H1 (cell line): ENCODE results near the gene OST4. TPM values are rescaled to one million over a fixed set of nuclear protein-coding genes. Genes with fewer than 3 reads are reported as not detected.
A peak's percentile ranks its signal among the peaks of the same experiment; 100 is the strongest.

ENCODE experiments used
- CTCF ChIA-PET: fragments of 300-600 bp; sonication (Branson Sonifier 250); formaldehyde crosslinking; loops from one replicate; lab custom pipeline; 2021; ENCODE audit not compliant: partially characterized antibody; lab: Charles Lee
- POLR2A ChIA-PET: fragments of 300-600 bp; sonication (Branson Sonifier 250); formaldehyde crosslinking; loops from one replicate; lab custom pipeline; 2021; ENCODE audit warnings: inconsistent platforms; ENCODE audit not compliant: partially characterized antibody; lab: Charles Lee
- DNase-seq, 2 experiments: peaks; one replicate each; pipeline versions ENCODE4 v3.0.0 to v3.0.0-alpha.2; 2010 to 2022; ENCODE audit warnings: low spot score in 2 of 2, low read depth in 1 of 2, mixed read lengths in 1 of 2
- FAIRE-seq: peaks from 2 replicates; lab custom pipeline; 2011; peaks lifted over from hg19 to GRCh38; lab: Jason Lieb, UNC
- H2AFZ ChIP-seq: 2 replicates; pipeline ENCODE4 v1.8.1; 2012; ENCODE audit warnings: low read length, inconsistent platforms
- H2AK5ac ChIP-seq: 2 replicates; pipeline ENCODE4 v1.6.1; 2013; ENCODE audit warnings: low read depth, low read length
- H2BK120ac ChIP-seq: replicated peaks from 2 replicates; pipeline ENCODE3; 2013; ENCODE audit warnings: low read depth, low read length, inconsistent platforms
- H2BK12ac ChIP-seq: 2 replicates; pipeline ENCODE4 v1.6.1; 2013; ENCODE audit warnings: low read depth, low read length
- H2BK15ac ChIP-seq: 2 replicates; pipeline ENCODE4 v1.6.1; 2013; ENCODE audit warnings: low read length
- H2BK20ac ChIP-seq: 2 replicates; pipeline ENCODE4 v1.6.1; 2013; ENCODE audit warnings: low read length
- H2BK5ac ChIP-seq: 2 replicates; pipeline ENCODE4 v1.6.1; 2013; ENCODE audit warnings: low read depth, low read length
- H3K14ac ChIP-seq: 2 replicates; pipeline ENCODE4 v1.6.1; 2013; ENCODE audit warnings: inconsistent platforms; ENCODE audit not compliant: insufficient read length
- H3K18ac ChIP-seq: 2 replicates; pipeline ENCODE4 v1.6.1; 2013; ENCODE audit warnings: low read length; ENCODE audit errors: extremely low read depth
- H3K23ac ChIP-seq: 2 replicates; pipeline ENCODE4 v1.6.1; 2013; ENCODE audit warnings: inconsistent platforms; ENCODE audit not compliant: insufficient read length
- H3K23me2 ChIP-seq: 2 replicates; pipeline ENCODE4 v1.6.1; 2013; ENCODE audit warnings: low read depth, low read length
- H3K27ac ChIP-seq: 2 replicates; pipeline ENCODE4 v1.6.1; 2011; ENCODE audit warnings: low read depth, low read length, inconsistent platforms
- H3K27me3 ChIP-seq, 4 experiments: replicated peaks in 1 of 4; 1 replicate in 1 of 4; 2 replicates in 3 of 4; pipeline versions ENCODE4 v1.6.1 to v1.8.1; 2011 to 2013; ENCODE audit warnings: low read length in 3 of 4, mild to moderate bottlenecking in 3 of 4, inconsistent platforms in 2 of 4, mixed read lengths in 2 of 4, moderate library complexity in 1 of 4; ENCODE audit not compliant: control insufficient read depth in 3 of 4, insufficient read depth in 3 of 4; ENCODE audit errors: extremely low read depth in 1 of 4
- H3K36me3 ChIP-seq, 4 experiments: 2 replicates each; pipeline versions ENCODE4 v1.6.1 to v1.8.1; 2011 to 2013; ENCODE audit warnings: mild to moderate bottlenecking in 4 of 4, low read length in 3 of 4, moderate library complexity in 2 of 4, control low read depth in 1 of 4, inconsistent platforms in 1 of 4; ENCODE audit not compliant: insufficient read depth in 4 of 4, control insufficient read depth in 2 of 4
- H3K4ac ChIP-seq: replicated peaks from 2 replicates; pipeline ENCODE3; 2013; ENCODE audit warnings: low read length, low read depth, mixed read lengths, inconsistent platforms; ENCODE audit not compliant: insufficient read length
- H3K4me1 ChIP-seq, 4 experiments: replicated peaks in 1 of 4; 1 replicate in 1 of 4; 2 replicates in 3 of 4; pipeline versions ENCODE4 v1.6.1 to v1.8.1; 2011 to 2013; ENCODE audit warnings: low read length in 3 of 4, inconsistent platforms in 2 of 4, mixed read lengths in 1 of 4; ENCODE audit not compliant: insufficient read depth in 4 of 4, control insufficient read depth in 3 of 4
- H3K4me2 ChIP-seq, 2 experiments: 2 replicates each; pipeline versions ENCODE4 v1.6.1 to v1.8.1; 2011 to 2013; ENCODE audit warnings: low read depth in 2 of 2, low read length in 2 of 2, control low read depth in 1 of 2, inconsistent platforms in 1 of 2, mild to moderate bottlenecking in 1 of 2; ENCODE audit not compliant: insufficient read depth in 1 of 2
- H3K4me3 ChIP-seq, 4 experiments: fragments of 200-600, 300-600 bp in 1 of 4; sonication (generic), shearing (Covaris generic), sonication (Bioruptor Twin) in 1 of 4; 2 replicates each; pipeline versions ENCODE4 v1.5.1 to v1.8.1; 2011 to 2016; ENCODE audit warnings: low read length in 4 of 4, low read depth in 3 of 4, control low read depth in 2 of 4, inconsistent platforms in 2 of 4, mild to moderate bottlenecking in 2 of 4, mixed read lengths in 1 of 4, moderate library complexity in 1 of 4; ENCODE audit not compliant: insufficient read depth in 2 of 4; ENCODE audit errors: extremely low read depth in 1 of 4
- H3K56ac ChIP-seq: replicated peaks from 2 replicates; pipeline ENCODE3; 2013; ENCODE audit warnings: low read depth, mild to moderate bottlenecking, mixed read lengths, low read length, inconsistent platforms; ENCODE audit not compliant: insufficient read length
- H3K79me1 ChIP-seq: 2 replicates; pipeline ENCODE4 v1.6.1; 2013; ENCODE audit warnings: low read depth, low read length, control low read depth
- H3K79me2 ChIP-seq, 2 experiments: 2 replicates each; pipeline versions ENCODE4 v1.6.1 to v1.8.1; 2012 to 2013; ENCODE audit warnings: low read length in 2 of 2, mild to moderate bottlenecking in 2 of 2, inconsistent platforms in 1 of 2; ENCODE audit not compliant: insufficient read depth in 2 of 2, control insufficient read depth in 1 of 2
- H3K9ac ChIP-seq, 4 experiments: replicated peaks in 1 of 4; 1 replicate in 1 of 4; 2 replicates in 3 of 4; pipeline versions ENCODE4 v1.6.1 to v1.8.1; 2011 to 2013; ENCODE audit warnings: low read depth in 3 of 4, low read length in 3 of 4, control low read depth in 2 of 4, mild to moderate bottlenecking in 2 of 4, moderate library complexity in 2 of 4, inconsistent platforms in 1 of 4; ENCODE audit errors: extremely low read depth in 1 of 4
- H3K9me3 ChIP-seq, 2 experiments: 2 replicates each; pipeline versions ENCODE4 v1.6.1 to v1.8.1; 2012 to 2013; ENCODE audit warnings: mild to moderate bottlenecking in 2 of 2, moderate library complexity in 2 of 2, control low read depth in 1 of 2, inconsistent platforms in 1 of 2, low read depth in 1 of 2, low read length in 1 of 2, mixed read lengths in 1 of 2; ENCODE audit not compliant: insufficient read depth in 2 of 2
- H4K20me1 ChIP-seq, 2 experiments: replicated peaks in 1 of 2; 2 replicates each; pipeline versions ENCODE3 to v1.8.1; 2011 to 2013; ENCODE audit warnings: inconsistent platforms in 2 of 2, low read length in 2 of 2, mild to moderate bottlenecking in 1 of 2; ENCODE audit not compliant: insufficient read depth in 2 of 2, control insufficient read depth in 1 of 2
- H4K5ac ChIP-seq: 2 replicates; pipeline ENCODE4 v1.6.1; 2013; ENCODE audit warnings: low read length, low read depth, mixed read lengths, inconsistent platforms; ENCODE audit not compliant: insufficient read length
- H4K8ac ChIP-seq: 2 replicates; pipeline ENCODE4 v1.8.0; 2013; ENCODE audit warnings: mild to moderate bottlenecking, moderate library complexity, low read length, inconsistent platforms; ENCODE audit not compliant: insufficient read depth; ENCODE audit errors: extremely low read depth
- H4K91ac ChIP-seq: replicated peaks from 2 replicates; pipeline ENCODE3; 2013; ENCODE audit warnings: low read length, mixed read lengths, inconsistent platforms; ENCODE audit not compliant: insufficient read length
- ASH2L ChIP-seq: fragments of 200-600, 300-600 bp; sonication (generic); IDR thresholded peaks from one replicate; pipeline ENCODE4 v1.7.1; 2017; ENCODE audit warnings: low read length
- BRCA1 ChIP-seq: IDR thresholded peaks from 2 replicates; pipeline ENCODE4 v1.6.1; 2012; ENCODE audit warnings: low read depth, low read length, improper control_type of control experiment
- EGR1 ChIP-seq: IDR thresholded peaks from 2 replicates; pipeline ENCODE4 v1.6.1; 2011; ENCODE audit warnings: low read depth, low read length, borderline replicate concordance
- HDAC6 ChIP-seq: IDR thresholded peaks from one replicate; pipeline ENCODE4 v1.7.1; 2012; ENCODE audit warnings: low read depth, mild to moderate bottlenecking, inconsistent platforms, low read length, moderate library complexity
- JUN ChIP-seq: IDR thresholded peaks from 2 replicates; pipeline ENCODE4 v1.6.1; 2011; ENCODE audit warnings: low read depth, mild to moderate bottlenecking, improper control_type of control experiment, low read length
- PHF8 ChIP-seq: fragments of 200-600 bp; sonication (generic); conservative IDR thresholded peaks from 2 replicates; pipeline ENCODE4 v1.7.1; 2012; ENCODE audit warnings: low read depth, mild to moderate bottlenecking, inconsistent platforms, low read length, moderate library complexity
- POLR2A ChIP-seq, 2 experiments: IDR thresholded peaks; 1 replicate in 1 of 2; 2 replicates in 1 of 2; pipeline ENCODE4 v1.6.1; 2011; ENCODE audit warnings: low read depth in 2 of 2, low read length in 2 of 2, mild to moderate bottlenecking in 2 of 2; ENCODE audit errors: control extremely low read depth in 1 of 2
- SP2 ChIP-seq: IDR thresholded peaks from 2 replicates; pipeline ENCODE4 v1.6.1; 2012; ENCODE audit warnings: mild to moderate bottlenecking, low read length, inconsistent platforms
- SRF ChIP-seq: IDR thresholded peaks from 2 replicates; pipeline ENCODE4 v1.6.1; 2011; ENCODE audit warnings: mild to moderate bottlenecking, low read depth, low read length, moderate library complexity
- TEAD4 ChIP-seq: IDR thresholded peaks from 2 replicates; pipeline ENCODE4 v1.6.1; 2012; ENCODE audit warnings: low read depth, low read length, inconsistent platforms, mixed read lengths
- WGBS, 2 experiments: shearing (Covaris generic) in 1 of 2; methylation state at CpG; one replicate each; pipeline versions ENCODE4 v1.1.6 to v1.1.7; 2013 to 2015; ENCODE audit warnings: low lambda C conversion rate in 2 of 2, mixed read lengths in 2 of 2, inconsistent platforms in 1 of 2, low coverage in 1 of 2, missing lambda C conversion rate in 1 of 2; ENCODE audit not compliant: insufficient replicate concordance in 2 of 2, insufficient coverage in 1 of 2, insufficient read length in 1 of 2; ENCODE audit errors: extremely low coverage in 1 of 2, missing lambda C conversion rate in 1 of 2; 5-methylcytosine and 5-hydroxymethylcytosine counted together
- polyA plus RNA-seq, 7 experiments: library from polyadenylated mRNA; depleted of rRNA in 3 of 7; stranded (reverse) in 5 of 7; unstranded in 2 of 7; fragments of >200 nt in 5 of 7; fragments of 200-250 nt in 2 of 7; gene quantifications; 1 replicate in 5 of 7; 2 replicates in 1 of 7; 4 replicates in 1 of 7; pipeline versions ENCODE4 v1.2.1 to v1.2.3, GENCODE V29; 2011 to 2013; ENCODE audit warnings: missing spikeins in 2 of 7, mixed read lengths in 2 of 7
- total RNA-seq: library from RNA; stranded (reverse); fragmentation: NEBNext Ultra II Directional; extraction: Animal tissue kit (Norgen Biotek cat#: 25700); gene quantifications from 2 replicates; pipeline ENCODE4 v1.2.1, GENCODE V29; 2021
- TF ChIP-seq, protein P1 (sequence below): IDR thresholded peaks from 2 replicates; pipeline ENCODE4 v1.6.1; 2012; ENCODE audit warnings: inconsistent platforms

The OST4 gene
- total and polyA plus RNA-seq, 2 of the 8 experiments (the other 6 are each of a cell fraction or from before 2014, with no cell fraction given) = 225 to 865 TPM

GRCh38 chr2:27071990-27072830 lies 756 bp upstream of the OST4 start:
- Histone ChIP-seq H2BK12ac (no peak overlapping the region), H3K79me2 (peaks cover 0 to 12% of the 10 kb centered on the region in 2 experiments; a peak in 3 of 4 replicates), H4K8ac (peak overlapping the region; percentile 43; the same call in 1 of the 2 replicates), H3K4me2 (peak overlapping the region; percentile 85 to 99), H3K23me2 (peaks cover 14% of the 10 kb centered on the region; the same call in 1 of the 2 replicates), H2BK15ac (no peak overlapping the region), H3K14ac (no peak overlapping the region), H2BK120ac (no peak overlapping the region), H3K36me3 (peaks cover 10 to 27% (median 16%) of the 10 kb centered on the region in 4 experiments; a peak in 7 of 8 replicates), H3K56ac (peak overlapping the region; percentile 18), H3K23ac (no peak overlapping the region), H3K4me3 (peak overlapping the region; percentile 82 to 99 (median 93)), H3K9me3 (no peaks in the 10 kb centered on the region), H4K20me1 (peaks cover 0 to 6% of the 10 kb centered on the region in 2 experiments), H3K9ac (peak overlapping the region in 3 of 4 experiments; percentile 53 to 61 (median 58); a peak in 5 of 7 replicates), H3K4ac (peak overlapping the region; percentile 27), H3K27me3 (0 out of 7 replicates have a peak, but pooled peaks cover 0 to 3% (median 0%) of the 10 kb centered on the region in 4 experiments), H3K27ac (peak overlapping the region; percentile 11; the same call in 1 of the 2 replicates), H4K91ac (peak overlapping the region; percentile 70), H3K79me1 (peaks cover 12% of the 10 kb centered on the region; the same call in 1 of the 2 replicates), H3K4me1 (peaks cover 0 to 7% (median 4%) of the 10 kb centered on the region in 4 experiments; a peak in 5 of 7 replicates), H2BK20ac (no peak overlapping the region), H3K18ac (peak overlapping the region; percentile 83; the same call in 1 of the 2 replicates), H2BK5ac (peak overlapping the region; percentile 66; the same call in 1 of the 2 replicates), H4K5ac (peak overlapping the region; percentile 51), H2AK5ac (no peak overlapping the region), H2AFZ (no peak overlapping the region)
- ChIA-PET POLR2A (interaction anchor here (0.6 to 18.5 kb wide), 12 partner anchors 11 to 145 kb away, joined by 3 to 441 read pairs (median 4); partner anchors contain the start of genes ABHD1, AGBL5, CAD and TMEM214), CTCF (interaction anchor here (0.8 to 2.7 kb wide), 12 partner anchors 9 to 169 kb away, joined by 3 to 20 read pairs (median 6); partner anchors contain the start of genes KHK and PREB)
- no peak for FAIRE-seq
- WGBS, 2 experiments = 4% methylated on average over 30 of the region's 34 CpGs; no CpG with 5 or more reads in 1 of the 2 experiments
- DNase-seq = peak in 1 of 2 experiments; percentile 67
- TF ChIP-seq ASH2L = peak; percentile 48
- no peak for TF ChIP-seq TEAD4
- TF ChIP-seq JUN = no peak
- TF ChIP-seq SRF = peak; percentile 66
- TF ChIP-seq BRCA1 = no peak
- TF ChIP-seq EGR1 = no peak
- TF ChIP-seq HDAC6 = no peak
- TF ChIP-seq POLR2A (IDR thresholded peaks at IDR 0.05; ENCODE audit: control extremely low read depth in 1 of 2, low read depth in 2 of 2, low read length in 2 of 2) = no peak; a peak in 1 of 3 replicates
- TF ChIP-seq PHF8 = peak; percentile 10; the same call in 1 of the 2 replicates
- TF ChIP-seq, protein P1, sequence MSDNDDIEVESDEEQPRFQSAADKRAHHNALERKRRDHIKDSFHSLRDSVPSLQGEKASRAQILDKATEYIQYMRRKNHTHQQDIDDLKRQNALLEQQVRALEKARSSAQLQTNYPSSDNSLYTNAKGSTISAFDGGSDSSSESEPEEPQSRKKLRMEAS = no peak
- TF ChIP-seq SP2 = no peak
